ENCODE measurements around the gene EDAR. TPM values are rescaled to one million over a fixed set of nuclear protein-coding genes. Genes with fewer than 3 reads are reported as not detected.
A peak's percentile ranks its signal among the peaks of the same experiment; 100 is the strongest.

Gene EDAR
- total RNA-seq, 1 donor from 2014 or later, result 1.0 TPM

DNA sequence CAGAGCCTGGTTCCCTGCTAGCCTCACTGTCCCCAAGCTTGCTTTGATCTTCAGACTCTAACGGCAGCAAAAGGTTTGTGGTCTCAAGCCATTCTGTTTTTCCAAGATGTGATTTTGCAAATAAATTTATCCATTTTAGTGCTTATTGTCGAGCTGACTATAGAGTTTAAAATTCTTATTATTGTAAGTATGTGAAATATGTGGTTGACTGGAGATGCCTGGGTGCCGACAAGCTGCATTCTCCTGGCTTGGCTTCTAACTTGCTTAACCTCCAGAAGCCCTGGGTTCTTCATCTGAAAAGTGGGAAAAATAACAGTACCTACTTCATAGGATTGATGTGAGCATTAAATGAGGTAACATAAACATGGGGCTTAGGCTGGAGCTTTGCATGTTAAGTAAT, 9.9 kb upstream of the EDAR start:
- H3K4me3 ChIP-seq (ENCODE audit: low read depth, low read length), result no peak overlapping the region
- no peak for DNase-seq (ENCODE audit: low read depth)
- H3K27me3 ChIP-seq (ENCODE audit: control insufficient read depth, insufficient read depth, low read length), result no peaks in the 10 kb centered on the region
- H3K36me3 ChIP-seq (ENCODE audit: control insufficient read depth, insufficient read depth, low read length), result no peaks in the 10 kb centered on the region
- no peak for TF ChIP-seq CTCF (IDR thresholded peaks at IDR 0.05; ENCODE audit: insufficient read depth, low read length, poor library complexity, severe bottlenecking)

GRCh38 chr2:108994178-108994577, 5.2 kb upstream of the EDAR start:
- DNase-seq (ENCODE audit: low read depth), result no peak
- H3K27me3 ChIP-seq (ENCODE audit: control insufficient read depth, insufficient read depth, low read length), result no peaks in the 10 kb centered on the region
- H3K36me3 ChIP-seq (ENCODE audit: control insufficient read depth, insufficient read depth, low read length), result no peaks in the 10 kb centered on the region
- TF ChIP-seq CTCF (IDR thresholded peaks at IDR 0.05; ENCODE audit: insufficient read depth, low read length, poor library complexity, severe bottlenecking), result no peak
- H3K4me3 ChIP-seq (ENCODE audit: low read depth, low read length), result no peak overlapping the region

- DNase-seq (ENCODE audit: low read depth), result no peak
- Histone ChIP-seq H3K4me3 (ENCODE audit: low read depth, low read length) (no peak overlapping the region), H3K27me3 (ENCODE audit: control insufficient read depth, insufficient read depth, low read length) (no peaks in the 10 kb centered on the region), H3K36me3 (ENCODE audit: control insufficient read depth, insufficient read depth, low read length) (no peaks in the 10 kb centered on the region)
- TF ChIP-seq CTCF (IDR thresholded peaks at IDR 0.05; ENCODE audit: insufficient read depth, low read length, poor library complexity, severe bottlenecking), result no peak
These were observed 4.3 kb upstream of the EDAR start for GRCh38 chr2:108993095-108993937.

DNA sequence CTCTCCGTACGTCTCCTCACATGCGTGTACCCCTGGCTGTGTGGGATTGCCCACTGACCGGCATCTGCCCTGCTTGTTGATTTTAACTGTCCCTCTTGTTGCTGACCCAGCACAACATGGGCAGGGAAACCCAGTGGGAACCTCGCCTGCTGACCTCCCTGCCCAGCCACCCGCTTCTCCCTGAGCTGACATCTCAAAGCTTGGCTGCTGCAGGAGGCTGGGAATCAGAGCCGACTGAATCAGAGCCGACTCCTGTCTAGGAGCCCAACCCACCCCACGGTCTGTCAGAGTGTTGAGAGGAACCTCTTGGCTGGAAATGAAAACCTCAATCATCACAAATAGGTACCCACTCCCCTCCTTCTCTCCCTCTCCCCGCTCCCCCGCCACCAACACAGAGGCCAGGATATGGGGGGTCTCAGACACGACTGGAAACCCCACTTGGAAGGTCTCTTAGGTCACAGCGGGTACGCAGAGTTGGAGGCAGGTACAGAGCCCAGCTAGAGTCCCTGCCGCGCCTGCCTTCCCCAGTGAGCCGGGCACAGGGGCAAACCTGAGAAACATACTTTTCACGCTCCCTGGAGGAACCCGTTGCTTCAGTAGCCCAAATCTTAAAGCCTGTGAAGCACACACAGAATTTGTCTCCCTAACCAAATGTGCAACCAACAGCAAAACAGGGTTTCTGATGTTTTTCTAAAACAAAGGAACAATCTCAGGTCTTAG, 784 bp downstream of the EDAR start:
- Histone ChIP-seq H3K27me3 (ENCODE audit: control insufficient read depth, insufficient read depth, low read length) (peaks cover 2% of the 10 kb centered on the region), H3K36me3 (ENCODE audit: control insufficient read depth, insufficient read depth, low read length) (no peaks in the 10 kb centered on the region), H3K4me3 (ENCODE audit: low read depth, low read length) (peak overlapping the region; percentile 0)
- TF ChIP-seq CTCF (IDR thresholded peaks at IDR 0.05; ENCODE audit: insufficient read depth, low read length, poor library complexity, severe bottlenecking), result no peak
- no peak for DNase-seq (ENCODE audit: low read depth)

DNA sequence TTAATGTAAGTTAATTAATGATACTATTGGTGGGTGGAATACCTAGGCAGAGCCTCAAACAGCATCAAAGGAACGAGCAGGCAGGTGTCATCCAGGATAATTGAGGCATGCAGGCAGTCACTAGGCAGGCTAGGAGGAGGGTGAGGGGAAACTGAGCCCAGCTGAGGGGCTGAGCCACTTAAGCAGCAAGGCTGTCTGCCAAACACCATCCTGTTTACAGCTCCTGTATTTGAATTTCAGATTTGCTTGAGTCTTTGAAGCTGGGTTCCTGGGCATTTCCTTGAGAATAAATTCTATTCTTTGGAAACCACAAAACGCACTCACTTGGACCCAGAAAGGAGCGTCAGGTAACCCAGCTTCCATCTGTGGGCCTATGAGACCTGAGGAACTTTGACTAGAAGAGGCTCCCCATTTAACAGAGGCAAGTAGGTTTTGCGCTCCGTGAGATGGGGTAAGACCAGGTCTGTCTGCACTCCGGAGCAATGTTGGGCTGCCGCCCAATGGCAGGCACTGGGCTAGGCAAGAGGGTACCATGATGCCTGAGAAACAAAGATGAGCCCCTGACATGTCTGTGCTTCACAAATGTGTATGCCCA, 2.0 kb downstream of the EDAR start:
- no peak for TF ChIP-seq CTCF (IDR thresholded peaks at IDR 0.05; ENCODE audit: insufficient read depth, low read length, poor library complexity, severe bottlenecking)
- H3K36me3 ChIP-seq (ENCODE audit: control insufficient read depth, insufficient read depth, low read length), result no peaks in the 10 kb centered on the region
- H3K4me3 ChIP-seq (ENCODE audit: low read depth, low read length), result no peak overlapping the region
- H3K27me3 ChIP-seq (ENCODE audit: control insufficient read depth, insufficient read depth, low read length), result peaks cover 2% of the 10 kb centered on the region
- DNase-seq (ENCODE audit: low read depth), result no peak
